HG02571 (cell line): ENCODE results near the gene ZNF185.
"Not testable (repeated sequence)": the region's sequence is repeated elsewhere in the genome, so short reads cannot be mapped to it uniquely, and the experiment has no call there.

ENCODE experiments used
- ATAC-seq: cut with Tn5 transposase; IDR thresholded peaks from one replicate; pipeline ENCODE4 v1.9.1; 2021; ENCODE audit warnings: mild to moderate bottlenecking, moderate library complexity; ENCODE audit not compliant: unreplicated experiment

ZNF185 gene

DNA sequence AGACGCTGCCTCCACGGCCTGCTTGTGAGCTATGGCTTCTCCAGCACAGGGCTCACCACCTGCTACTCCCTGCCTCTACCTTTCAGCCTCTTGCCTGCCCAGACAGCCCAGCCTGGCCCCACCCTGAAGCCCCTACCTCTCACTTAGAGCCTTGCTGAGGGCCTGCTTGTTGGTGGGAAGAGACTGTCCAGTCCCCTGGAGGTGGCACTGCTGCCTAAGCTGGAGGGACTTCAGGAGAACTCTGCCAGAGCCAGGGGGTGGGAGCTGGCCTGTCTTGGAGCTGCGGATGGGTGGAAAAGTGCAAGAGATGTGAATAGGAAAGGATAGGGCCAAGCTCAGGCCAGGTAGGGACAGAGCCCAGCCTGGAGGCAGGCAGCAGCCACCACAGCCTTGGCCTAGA, 2.7 kb upstream of the ZNF185 start:
- ATAC-seq = no peak

DNA sequence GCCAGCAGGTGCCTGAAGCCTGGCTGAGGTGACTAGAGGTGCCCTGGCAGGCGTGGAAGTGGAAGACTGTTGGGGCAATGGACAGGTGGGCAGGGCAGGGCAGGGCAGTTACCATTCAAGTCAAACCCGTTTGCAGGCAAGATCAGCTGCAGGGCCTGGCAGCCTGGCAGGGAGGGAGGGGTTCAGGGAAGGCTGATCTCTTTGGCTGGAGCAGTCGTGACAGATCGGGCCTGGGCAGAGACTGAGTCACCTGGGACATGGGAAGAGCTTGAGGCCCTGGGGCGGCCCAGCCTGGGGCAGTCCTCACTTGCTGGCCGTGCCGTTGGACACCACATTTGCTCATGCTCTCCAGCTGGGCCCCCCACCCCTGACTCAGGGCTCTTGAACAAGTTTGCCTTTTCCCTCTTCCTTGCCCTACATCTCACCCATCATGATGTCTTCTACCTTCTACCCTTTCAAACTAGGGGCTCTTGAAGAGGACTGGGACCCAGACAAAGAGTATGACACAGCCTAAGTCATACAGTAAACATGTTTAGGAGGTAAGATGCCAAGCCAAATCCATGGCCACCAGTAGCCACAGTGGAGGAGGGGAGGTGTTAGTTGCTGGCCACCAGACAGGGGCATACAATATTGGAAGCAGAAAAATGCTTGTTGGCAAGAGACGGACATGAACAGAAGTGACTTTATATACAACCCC, 2.0 kb upstream of the ZNF185 start:
- ATAC-seq = no peak

DNA sequence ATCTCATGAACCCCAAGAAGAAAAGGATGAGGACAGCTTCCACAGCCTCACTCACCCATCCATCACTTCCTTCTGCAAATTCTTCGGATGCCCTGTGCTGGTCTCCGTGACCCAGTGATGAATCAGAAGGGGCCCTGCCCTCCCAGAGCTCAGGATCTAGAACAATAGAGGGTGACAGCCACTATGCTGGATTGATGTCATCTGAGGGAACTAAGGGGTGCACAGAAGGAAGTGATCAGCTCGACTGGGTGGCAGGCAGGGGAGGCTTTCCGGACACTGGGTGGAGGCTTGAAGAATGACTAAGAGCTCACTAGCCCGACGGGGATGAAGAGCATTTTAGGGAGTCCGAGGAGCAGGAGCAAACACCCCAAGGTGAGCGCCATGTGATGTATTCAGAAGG, 1.4 kb upstream of the ZNF185 start:
- ATAC-seq = no peak

DNA sequence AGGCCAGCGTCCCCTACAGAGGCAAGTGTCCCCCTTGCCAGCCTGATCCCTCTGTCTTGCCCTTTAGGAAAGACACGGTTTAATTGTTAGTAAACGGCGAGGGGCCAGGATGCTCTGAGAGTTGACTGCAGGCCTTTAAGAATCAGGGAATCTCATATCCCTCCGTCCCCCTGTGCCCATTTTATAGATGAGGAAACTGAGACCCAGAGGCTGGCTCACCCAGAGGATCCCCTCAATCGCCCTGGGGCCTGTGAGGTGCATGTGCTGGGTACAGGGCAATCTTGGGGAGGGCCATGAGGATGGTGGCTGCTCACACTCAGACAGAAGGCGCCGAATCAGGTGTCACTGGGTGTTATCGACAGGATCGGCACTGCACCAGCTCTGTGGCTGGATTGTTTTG, 575 bp downstream of the ZNF185 start:
- no peak for ATAC-seq

DNA sequence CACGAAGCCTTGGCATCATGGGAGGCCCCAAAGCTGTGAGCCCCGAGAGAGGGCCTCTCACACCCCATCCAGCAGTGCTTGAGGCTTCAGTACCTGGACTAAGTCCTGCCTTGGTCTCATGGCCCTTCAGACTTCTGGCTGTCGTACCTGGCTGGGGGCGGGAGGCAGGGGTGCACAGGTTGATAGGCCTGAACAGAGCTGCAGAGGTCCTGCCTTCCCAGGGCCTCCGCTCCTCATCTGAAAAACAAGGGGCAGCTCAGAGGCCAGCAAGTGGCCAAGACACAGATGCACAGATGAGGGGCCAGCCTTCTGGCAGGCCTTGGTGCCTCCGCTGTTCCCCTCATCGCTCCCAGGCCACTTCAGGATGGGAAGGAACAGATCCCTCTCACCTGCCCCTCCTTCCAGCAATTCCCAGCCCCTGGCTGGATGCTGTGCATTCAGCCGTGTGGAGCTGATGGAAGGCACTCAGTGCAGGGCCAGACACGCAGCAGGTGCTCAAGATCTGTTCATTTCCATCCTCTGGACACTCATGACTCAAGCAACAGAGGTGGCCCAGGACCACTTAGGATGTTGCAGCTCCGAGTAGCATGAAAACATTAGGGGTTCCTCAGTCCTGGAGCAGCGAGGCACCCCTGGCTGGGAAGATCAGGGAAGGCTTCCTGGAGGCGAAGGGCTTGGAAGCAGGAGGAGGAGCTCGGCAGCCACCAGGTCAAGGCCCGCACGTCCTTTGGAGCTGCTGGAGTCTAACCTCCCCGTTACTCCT, 1.4 kb downstream of the ZNF185 start:
- no peak for ATAC-seq

DNA sequence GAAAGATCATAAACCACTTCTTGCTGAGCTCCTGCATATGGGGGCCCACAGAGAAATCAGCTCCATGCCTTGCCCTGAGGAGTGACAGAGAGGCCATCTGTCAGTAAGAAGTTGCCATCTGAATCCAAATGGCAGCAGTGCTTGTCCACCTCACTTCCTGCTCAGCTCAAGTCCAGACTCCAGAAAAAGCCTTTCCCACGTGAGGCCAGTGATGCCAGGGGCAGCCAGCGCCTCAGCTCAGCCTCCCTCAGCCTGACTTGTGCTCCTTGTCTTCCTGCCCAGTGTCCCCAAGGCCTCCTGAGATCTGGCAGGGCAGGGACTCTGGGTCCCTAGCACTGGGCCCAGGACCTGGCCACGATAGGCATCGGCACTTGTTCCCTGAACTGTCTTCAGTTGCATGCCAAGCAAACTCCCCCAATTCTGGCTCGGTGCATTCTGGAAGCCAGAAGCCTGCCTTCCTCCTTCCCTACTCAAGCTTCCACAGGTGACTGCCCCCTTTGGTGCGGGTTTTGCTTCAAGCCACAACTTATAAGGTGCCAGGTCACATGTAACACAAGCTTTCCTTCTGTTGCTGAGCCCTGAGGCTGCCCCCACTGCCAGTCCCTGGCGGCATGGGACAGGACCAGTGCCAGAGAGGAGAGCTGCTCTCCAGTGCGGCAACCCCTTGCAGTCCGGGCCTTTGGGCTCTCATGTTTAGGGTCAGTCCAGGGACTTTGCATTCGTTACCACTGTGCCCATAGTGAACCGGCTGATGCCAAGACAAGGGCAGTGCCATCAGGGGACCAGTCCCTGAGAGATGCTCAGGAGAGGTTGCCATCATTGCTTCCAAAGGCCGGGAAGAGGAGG, 2.2 kb downstream of the ZNF185 start:
- no peak for ATAC-seq

DNA sequence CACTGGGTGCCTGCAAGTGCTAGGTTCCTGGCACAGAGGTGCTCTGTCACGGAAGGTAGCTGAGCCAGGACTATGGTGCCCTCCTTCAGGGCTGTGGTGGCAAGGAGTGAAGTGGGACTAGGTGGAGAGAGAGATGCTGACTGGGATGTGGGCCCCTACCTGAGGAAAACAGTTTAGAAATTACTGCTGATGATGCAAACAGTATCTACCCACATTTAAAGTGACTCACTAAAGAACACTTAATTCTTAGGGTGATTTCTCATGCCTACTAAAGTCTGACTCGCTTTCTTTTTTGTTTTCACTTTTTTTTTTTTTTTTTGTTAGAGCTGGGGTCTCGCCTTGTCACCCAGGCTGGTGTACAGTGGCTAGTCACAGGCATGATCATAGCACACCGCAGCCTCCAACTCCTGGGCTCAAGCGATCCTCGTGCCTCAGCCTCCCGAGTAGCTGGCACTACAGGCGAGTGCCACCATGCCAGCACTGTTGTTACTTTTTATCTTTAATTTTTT, 3.1 kb downstream of the ZNF185 start:
- ATAC-seq = no peak

DNA sequence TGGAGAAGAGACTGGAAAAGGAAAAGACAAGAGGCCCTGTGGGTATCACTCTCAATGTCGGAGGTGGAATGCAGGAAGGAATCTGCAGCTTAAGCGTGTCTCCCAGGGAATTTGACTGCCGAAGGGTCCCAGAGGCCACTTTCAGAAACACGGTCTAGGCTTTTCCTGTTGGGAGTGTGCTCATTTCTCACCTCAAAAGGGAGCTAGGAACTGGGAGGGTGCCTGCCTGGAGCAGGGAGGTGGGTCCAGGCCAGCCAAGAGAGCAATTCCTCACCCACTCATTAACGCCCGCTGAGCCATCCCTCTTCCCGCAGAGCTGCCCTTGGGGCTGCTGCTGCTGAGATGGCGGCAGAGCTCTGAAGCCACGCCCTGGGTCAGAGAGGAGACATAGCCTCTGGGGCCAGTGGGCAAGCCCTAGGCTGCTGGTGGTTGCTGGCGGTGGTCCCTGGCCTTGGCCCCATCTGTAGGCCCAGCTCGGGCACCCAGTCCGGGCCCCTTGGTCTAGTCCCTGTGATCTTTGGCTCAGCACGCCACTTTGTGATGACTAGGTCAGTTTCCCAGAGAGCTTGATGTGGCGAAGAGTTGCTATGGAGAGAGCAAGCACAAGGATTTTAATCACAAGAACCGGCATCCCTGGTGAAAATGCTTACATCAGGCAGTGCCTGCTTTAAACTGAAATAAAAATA, 4.1 kb downstream of the ZNF185 start:
- no peak for ATAC-seq

DNA sequence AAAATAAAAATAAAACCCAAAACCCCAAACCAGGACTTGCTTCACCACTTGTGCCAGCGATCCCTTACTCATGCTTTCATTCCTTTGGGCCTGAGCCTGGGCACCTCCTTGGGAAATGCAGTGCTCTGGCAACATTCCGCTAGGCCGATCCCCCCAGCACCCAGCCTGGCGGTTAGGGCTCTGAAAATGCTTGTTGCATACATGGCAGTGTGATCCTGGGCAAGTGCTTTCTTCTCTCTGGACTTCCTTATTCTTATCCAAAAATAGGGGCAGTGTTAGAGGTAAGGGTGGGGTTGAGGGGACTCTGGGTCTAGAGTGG, 4.6 kb downstream of the ZNF185 start:
- no peak for ATAC-seq

DNA sequence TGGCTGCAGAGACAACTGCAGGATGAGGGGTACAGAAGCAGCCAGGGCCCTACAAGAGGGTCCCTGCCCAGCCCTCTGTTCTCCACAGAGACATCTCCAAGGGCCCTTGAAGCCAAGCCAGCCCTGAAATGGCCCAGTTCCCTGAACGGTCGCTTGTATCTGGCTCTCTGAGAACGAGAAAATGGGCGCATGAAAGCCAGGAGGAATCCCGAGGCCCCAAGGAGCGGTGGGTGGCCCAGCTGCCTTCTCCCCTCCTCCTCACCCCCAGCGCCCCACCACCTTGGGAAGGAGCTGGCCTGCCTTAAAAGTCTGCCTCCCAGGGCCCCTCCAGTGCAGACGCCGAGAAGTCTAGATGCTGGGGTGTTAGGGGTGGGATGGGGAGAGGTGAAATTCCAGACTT, 5.7 kb downstream of the ZNF185 start:
- no peak for ATAC-seq

DNA sequence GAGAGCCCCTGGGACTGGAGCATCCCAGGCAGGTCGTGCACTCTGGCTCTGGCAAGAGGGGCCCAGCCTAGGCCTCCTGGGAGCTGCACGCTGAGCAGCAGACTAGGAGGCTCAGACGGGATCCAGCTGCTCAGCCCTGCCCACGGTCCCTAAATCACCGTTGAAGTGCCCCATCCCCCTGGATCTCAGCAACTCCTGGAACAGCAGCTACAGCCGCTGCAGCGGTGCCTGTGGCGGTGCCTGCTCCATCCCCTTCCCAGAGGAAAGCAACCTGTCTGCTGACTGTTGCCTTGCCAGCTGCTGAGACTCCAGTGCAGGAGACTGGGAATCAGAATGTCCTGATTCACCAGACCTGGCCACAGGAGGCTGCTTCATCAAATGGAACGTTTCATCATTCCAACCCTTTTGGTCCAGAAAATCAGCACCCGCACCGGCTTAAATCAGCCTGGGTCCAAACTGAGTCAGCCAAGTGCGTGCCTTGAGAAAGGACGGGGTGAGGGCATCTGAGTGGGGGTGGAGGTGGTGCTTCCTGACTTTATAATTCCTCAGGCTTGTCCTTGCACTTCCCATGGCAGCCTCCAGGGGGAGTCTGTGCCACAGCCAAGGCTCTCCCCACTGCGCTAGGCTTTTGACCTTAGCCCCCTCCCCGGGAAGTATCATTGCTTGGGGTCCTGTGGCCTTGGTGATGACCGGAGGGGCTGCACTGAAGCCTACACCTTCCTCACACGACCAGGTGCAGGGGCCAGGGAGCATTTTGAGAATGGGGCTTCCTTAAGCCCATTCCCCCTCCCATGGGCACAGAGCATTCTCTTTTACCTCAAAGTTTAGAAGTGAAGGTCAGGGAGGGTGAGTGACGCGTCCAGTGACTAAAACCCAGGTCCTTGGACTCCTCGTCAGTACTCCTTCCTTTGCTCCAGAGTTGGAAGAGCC, 6.5 kb downstream of the ZNF185 start:
- ATAC-seq = no peak

DNA sequence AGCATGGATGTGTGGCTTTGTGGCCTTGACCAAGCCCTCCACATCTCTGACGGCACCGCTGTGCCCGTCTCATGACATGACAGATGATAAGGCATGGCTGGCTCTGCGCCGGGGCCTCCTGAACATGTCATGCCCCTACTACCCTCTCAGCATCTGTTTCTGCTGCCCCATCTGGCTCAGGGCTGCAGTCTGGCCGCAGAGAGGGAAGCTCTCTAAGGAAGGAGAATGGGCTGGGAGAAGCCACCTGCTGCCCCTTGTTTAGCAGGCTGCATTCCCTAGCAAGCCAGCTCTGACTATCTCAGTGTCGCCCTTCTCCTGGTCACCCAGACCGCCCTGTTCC, 7.2 kb downstream of the ZNF185 start:
- no peak for ATAC-seq

DNA sequence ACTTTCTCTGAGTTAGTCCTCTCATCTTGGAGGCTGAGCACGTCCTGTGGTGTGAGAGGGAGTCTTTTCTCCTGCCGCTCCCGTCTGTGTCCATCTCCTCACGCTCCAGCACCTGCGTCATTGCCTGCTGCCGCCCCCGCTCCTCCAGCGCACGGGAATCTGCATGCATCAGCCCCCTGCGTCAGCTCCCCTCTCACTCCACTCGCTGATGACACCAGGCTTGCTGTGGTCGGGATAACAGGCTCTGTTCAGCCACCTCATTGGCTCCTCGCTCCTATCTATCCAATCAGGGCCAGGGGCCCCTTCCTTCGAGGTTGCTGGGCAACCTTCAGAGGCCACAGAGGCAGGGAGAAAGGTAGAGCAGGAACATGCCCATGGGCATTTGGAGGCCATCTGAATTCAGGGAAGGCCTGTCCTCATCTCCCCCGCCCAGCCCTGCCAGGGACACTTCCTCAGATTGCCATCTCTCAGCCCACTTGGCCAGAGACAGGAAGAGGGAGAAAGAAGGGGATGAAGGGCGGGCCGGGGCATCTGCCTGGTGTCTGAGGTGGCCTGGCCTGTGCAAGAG, 9.3 kb downstream of the ZNF185 start:
- ATAC-seq = no peak

DNA sequence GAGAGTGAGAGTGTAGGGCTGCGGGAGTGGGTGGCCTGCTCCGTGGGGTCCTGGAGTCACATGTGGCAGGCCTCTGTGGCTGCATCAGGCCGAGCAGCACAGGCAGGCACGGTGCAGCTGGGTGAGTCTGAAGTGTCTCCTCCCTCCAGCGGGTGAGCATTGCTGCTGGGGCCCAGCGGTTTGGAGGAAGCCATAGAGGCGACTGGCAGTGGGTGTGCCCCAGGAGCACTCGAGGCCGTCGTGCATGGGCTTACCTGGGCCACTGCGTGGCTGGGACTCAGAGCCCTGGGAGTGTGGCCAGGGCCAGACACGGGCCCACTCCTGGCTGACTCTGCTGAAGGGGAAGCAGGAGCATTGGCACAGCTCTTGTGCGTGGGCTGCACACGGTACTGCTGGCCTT, 10.6 kb downstream of the ZNF185 start:
- no peak for ATAC-seq

DNA sequence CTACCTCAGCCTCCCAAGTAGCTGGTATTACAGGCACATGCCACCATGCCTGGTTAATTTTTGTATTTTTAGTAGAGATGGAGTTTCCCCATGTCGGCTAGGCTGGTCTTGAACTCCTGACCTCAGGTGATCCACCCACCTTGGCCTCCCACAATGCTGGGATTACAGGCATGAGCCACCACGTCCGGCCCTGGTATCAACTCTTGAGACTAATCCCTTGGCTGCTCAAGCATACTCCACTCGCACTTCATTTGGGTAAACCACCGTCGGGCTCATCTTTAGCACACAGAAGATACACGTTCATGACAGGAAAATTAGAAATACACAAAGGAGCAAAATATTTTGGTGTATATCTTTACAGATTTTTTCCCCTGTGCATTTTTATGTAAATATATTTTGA, 12.2 kb downstream of the ZNF185 start:
- ATAC-seq = not testable (repeated sequence)

DNA sequence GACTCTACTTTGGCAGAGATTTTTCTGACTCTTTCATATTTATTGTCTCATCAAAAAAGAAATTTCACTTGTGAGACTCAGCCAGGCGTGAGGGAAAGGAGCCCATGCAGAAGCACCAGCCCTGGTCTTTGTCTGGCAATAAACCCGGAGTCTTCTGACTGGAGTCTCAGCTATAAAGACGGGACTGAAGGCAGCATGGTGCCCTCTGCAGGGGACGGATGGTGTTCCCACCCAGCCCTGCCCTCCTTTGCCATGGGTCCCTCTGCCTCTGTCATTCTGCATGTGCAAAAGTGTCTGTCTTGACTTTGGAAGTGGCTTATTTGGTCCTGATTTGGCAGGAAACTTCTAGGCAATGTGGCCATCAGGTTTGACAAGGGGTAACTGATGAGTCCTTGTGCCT, 14.2 kb downstream of the ZNF185 start:
- ATAC-seq = no peak

DNA sequence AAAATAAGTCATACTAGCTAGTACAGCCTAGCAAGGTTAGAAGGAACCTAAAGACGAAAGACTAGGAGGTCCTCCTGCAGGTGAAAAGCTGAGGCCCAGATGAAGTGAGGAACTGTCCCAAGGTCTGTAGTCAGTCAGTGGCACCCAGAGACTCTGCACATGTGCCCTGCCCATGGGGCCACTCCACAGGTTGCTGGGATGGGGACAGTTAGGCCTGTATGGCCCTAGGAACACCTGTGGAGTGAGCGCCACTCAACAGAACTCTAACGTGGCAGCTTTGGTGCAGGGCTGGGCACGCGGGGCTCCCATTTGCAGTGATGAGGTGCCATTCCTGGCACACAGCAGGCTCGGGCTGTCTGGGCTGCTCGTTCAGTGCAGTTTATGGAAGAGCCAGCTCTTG, 14.8 kb downstream of the ZNF185 start:
- no peak for ATAC-seq

DNA sequence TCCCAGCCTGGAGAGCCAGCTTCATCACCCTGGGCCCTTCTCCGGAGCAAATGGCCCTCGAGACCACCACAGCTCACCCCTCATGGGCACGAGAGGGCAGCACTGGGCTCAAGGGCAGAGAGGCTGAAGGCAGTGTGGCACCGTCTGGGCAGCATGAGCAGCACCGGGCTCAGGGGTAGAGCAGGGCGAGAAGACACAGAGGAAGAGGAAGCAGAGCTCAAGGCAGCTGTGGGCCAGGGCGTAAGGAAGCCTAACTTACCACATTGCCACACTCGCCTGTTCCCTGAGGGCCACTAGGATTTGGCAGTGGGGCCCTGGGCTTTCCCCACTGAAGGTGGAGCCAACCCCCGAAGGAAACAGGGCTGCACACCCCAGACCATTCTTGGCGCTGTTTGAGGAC, 15.5 kb downstream of the ZNF185 start:
- no peak for ATAC-seq

DNA sequence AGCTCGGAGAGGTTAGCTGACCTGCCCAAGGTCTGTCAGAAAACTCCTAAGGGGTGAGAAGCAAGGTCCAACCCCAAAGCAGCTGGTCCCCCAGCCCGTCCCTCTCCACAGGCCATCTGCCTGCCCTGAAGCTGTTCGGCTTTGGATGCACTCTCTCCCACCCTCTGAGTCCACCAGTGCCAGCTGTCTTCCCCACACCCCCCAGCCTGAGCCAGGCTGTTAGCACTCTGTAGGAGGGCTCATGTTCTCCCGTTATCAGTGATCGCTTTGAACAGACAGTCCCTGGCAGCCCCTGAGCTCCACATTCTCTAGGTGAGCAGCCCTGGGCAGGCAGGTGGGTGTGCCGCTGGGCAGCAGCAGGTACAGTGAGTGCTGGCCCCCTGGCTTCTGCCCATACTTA, 16.0 kb downstream of the ZNF185 start:
- no peak for ATAC-seq
